Measurements from ENCODE around the gene KCNA10. TPM values are rescaled to one million over a fixed set of nuclear protein-coding genes. Genes with fewer than 3 reads are reported as not detected.

Gene KCNA10
- total RNA-seq, 1 experiment from 2014 or later: not detected

GRCh38 chr1:110495926-110496600, 22.9 kb downstream of the KCNA10 start:
- Histone ChIP-seq H3K27me3 (ENCODE audit: low read length) (no peaks in the 10 kb centered on the region), H4K20me1 (ENCODE audit: low read length) (no peaks in the 10 kb centered on the region), H3K36me3 (ENCODE audit: low read depth, low read length) (no peaks in the 10 kb centered on the region), H3K4me2 (ENCODE audit: low read length) (no peak overlapping the region), H3K4me1 (ENCODE audit: insufficient read depth, low read length) (no peaks in the 10 kb centered on the region), H3K79me2 (ENCODE audit: low read length) (no peaks in the 10 kb centered on the region), H3K4me3 (ENCODE audit: low read length) (no peak overlapping the region), H3K9me3 (ENCODE audit: low read length) (no peaks in the 10 kb centered on the region), H3F3A (ENCODE audit: low read length, unreplicated experiment) (no peaks in the 10 kb centered on the region), H3K27ac (ENCODE audit: low read length) (no peak overlapping the region), H2AFZ (ENCODE audit: low read length) (no peak overlapping the region), H3K9ac (ENCODE audit: low read length) (no peak overlapping the region), H3K9me2 (replicated peaks; ENCODE audit: low read length) (no peaks in the 10 kb centered on the region)
- TF ChIP-seq EZH2phosphoT487 (IDR thresholded peaks at IDR 0.05; ENCODE audit: borderline replicate concordance, low read length): no peak
- TF ChIP-seq CTCF (conservative IDR thresholded peaks at IDR 0.05; ENCODE audit: low read depth, low read length): peak; percentile 96
- TF ChIP-seq EZH2 (IDR thresholded peaks at IDR 0.05; ENCODE audit: low read length, unreplicated experiment): no peak
- ATAC-seq: peak; percentile 95
- DNase-seq: peak; percentile 88
- ChIA-PET POLR2A (ENCODE audit: unreplicated experiment) (interaction anchor here (0.5 kb wide), 1 partner anchor 23 kb away, joined by 7 read pairs; no protein-coding TSS in a partner anchor), CTCF (interaction anchor here (0.5 to 2.0 kb wide), 17 partner anchors 9 to 299 kb away, joined by 3 to 39 read pairs (median 5); partner anchors contain the start of gene RBM15)
- BruUV-seq (replicated peaks): no TSS peak
- intact Hi-C loops (cut with micrococcal nuclease): loop anchor here (1.0 to 2.0 kb wide), 5 partner anchors 19 to 293 kb away; no protein-coding TSS in a partner anchor

GRCh38 chr1:110494522-110495406, 24.2 kb downstream of the KCNA10 start:
- BruUV-seq (replicated peaks): no TSS peak

More at GRCh38 chr1:110494522-110495406, 24.2 kb downstream of the KCNA10 start:
- H3K27ac ChIP-seq (ENCODE audit: low read length): no peak overlapping the region
- H4K20me1 ChIP-seq (ENCODE audit: low read length): no peaks in the 10 kb centered on the region
- ATAC-seq (no peak), DNase-seq (no peak)
- H3K79me2 ChIP-seq (ENCODE audit: low read length): no peaks in the 10 kb centered on the region
- no peaks in the 10 kb centered on the region for H3K4me1 ChIP-seq (ENCODE audit: insufficient read depth, low read length)
- POLR2A ChIA-PET (ENCODE audit: unreplicated experiment): no interaction called here
- TF ChIP-seq CTCF (conservative IDR thresholded peaks at IDR 0.05; ENCODE audit: low read depth, low read length) (no peak), EZH2 (IDR thresholded peaks at IDR 0.05; ENCODE audit: low read length, unreplicated experiment) (no peak)
- no peaks in the 10 kb centered on the region for H3K9me2 ChIP-seq (replicated peaks; ENCODE audit: low read length)
- H3F3A ChIP-seq (ENCODE audit: low read length, unreplicated experiment): no peaks in the 10 kb centered on the region
- H3K4me2 ChIP-seq (ENCODE audit: low read length): no peak overlapping the region
- no peak overlapping the region for H3K4me3 ChIP-seq (ENCODE audit: low read length)
- no peaks in the 10 kb centered on the region for H3K27me3 ChIP-seq (ENCODE audit: low read length)
- H3K36me3 ChIP-seq (ENCODE audit: low read depth, low read length): no peaks in the 10 kb centered on the region
- intact Hi-C loops (cut with micrococcal nuclease): no loop called here
- H3K9me3 ChIP-seq (ENCODE audit: low read length): no peaks in the 10 kb centered on the region
- H2AFZ ChIP-seq (ENCODE audit: low read length): no peak overlapping the region
- CTCF ChIA-PET: interaction anchor here (0.6 to 2.0 kb wide), 5 partner anchors 10 to 34 kb away, joined by 3 to 39 read pairs (median 14); no protein-coding TSS in a partner anchor
- no peak overlapping the region for H3K9ac ChIP-seq (ENCODE audit: low read length)
